GM23338 (cell line): ENCODE measurements around the gene CENPO. TPM values are rescaled to one million over a fixed set of nuclear protein-coding genes. Genes with fewer than 3 reads are reported as not detected.

Source experiments
- ATAC-seq: fragments of 200-7000 bp; cut with Tn5 transposase; 3 replicates; pipeline ENCODE4 v1.9.1; 2020
- DNase-seq: peaks from one replicate; pipeline ENCODE4 v3.0.0-alpha.2; 2015; ENCODE audit warnings: low spot score
- H2AFZ ChIP-seq: fragments of 200-600 bp; sonication (generic); 2 replicates; pipeline ENCODE4 v1.8.0; 2016; ENCODE audit warnings: antibody characterized with exemption, mild to moderate bottlenecking, moderate library complexity
- H3F3A ChIP-seq: fragments of 200-600 bp; sonication (generic); replicated peaks from 2 replicates; pipeline ENCODE4 v1.8.0; 2017; ENCODE audit warnings: antibody characterized with exemption, mixed run types, low read depth
- H3K27ac ChIP-seq: fragments of 200-600 bp; sonication (generic); 2 replicates; pipeline ENCODE4 v1.6.1; 2016; ENCODE audit warnings: low read depth
- H3K27me3 ChIP-seq: fragments of 200-600 bp; sonication (generic); 2 replicates; pipeline ENCODE4 v1.8.0; 2016; ENCODE audit warnings: mild to moderate bottlenecking, mixed run types, moderate library complexity; ENCODE audit not compliant: insufficient read depth
- H3K36me3 ChIP-seq: fragments of 200-600 bp; sonication (generic); 2 replicates; pipeline ENCODE4 v1.8.0; 2016; ENCODE audit warnings: mild to moderate bottlenecking; ENCODE audit not compliant: insufficient read depth
- H3K4me1 ChIP-seq: fragments of 200-600 bp; sonication (generic); 2 replicates; pipeline ENCODE4 v1.8.0; 2016; ENCODE audit warnings: mild to moderate bottlenecking, moderate library complexity; ENCODE audit not compliant: insufficient read depth
- H3K4me2 ChIP-seq: fragments of 200-600 bp; sonication (generic); 2 replicates; pipeline ENCODE4 v1.7.1; 2017; ENCODE audit warnings: mixed run types
- H3K4me3 ChIP-seq: fragments of 200-600 bp; sonication (generic); 2 replicates; pipeline ENCODE4 v1.6.1; 2016; ENCODE audit warnings: mixed run types
- H3K79me2 ChIP-seq: fragments of 200-600 bp; sonication (generic); replicated peaks from 2 replicates; pipeline ENCODE4 v1.8.0; 2017; ENCODE audit warnings: mild to moderate bottlenecking; ENCODE audit not compliant: insufficient read depth
- H3K9me2 ChIP-seq: fragments of 200-600 bp; sonication (generic); 2 replicates; pipeline ENCODE4 v1.8.0; 2017; ENCODE audit not compliant: insufficient read depth
- H4K20me1 ChIP-seq: fragments of 200-600 bp; sonication (generic); replicated peaks from 2 replicates; pipeline ENCODE4 v1.8.0; 2017; ENCODE audit warnings: mild to moderate bottlenecking; ENCODE audit not compliant: insufficient read depth
- H3K27ac Mint-ChIP-seq: 2 replicates; pipeline ENCODE4 v1.8.0; 2020; ENCODE audit warnings: inconsistent platforms, mild to moderate bottlenecking, moderate library complexity, mixed read lengths
- H3K27me3 Mint-ChIP-seq: 3 replicates; pipeline ENCODE4 v1.8.0; 2022; ENCODE audit warnings: low read depth, mild to moderate bottlenecking, moderate library complexity, mixed read lengths, inconsistent platforms; ENCODE audit not compliant: insufficient read depth, poor library complexity
- H3K36me3 Mint-ChIP-seq: 3 replicates; pipeline ENCODE4 v1.8.0; 2021; ENCODE audit warnings: low read depth, mild to moderate bottlenecking, inconsistent platforms, moderate library complexity, mixed read lengths
- H3K4me1 Mint-ChIP-seq: 3 replicates; pipeline ENCODE4 v1.8.0; 2020; ENCODE audit warnings: mild to moderate bottlenecking, inconsistent platforms, mixed read lengths
- H3K4me3 Mint-ChIP-seq: 3 replicates; pipeline ENCODE4 v1.8.0; 2021; ENCODE audit warnings: moderate library complexity, mild to moderate bottlenecking, inconsistent platforms, mixed read lengths
- H3K9me3 Mint-ChIP-seq: 3 replicates; pipeline ENCODE4 v1.8.0; 2020; ENCODE audit warnings: moderate library complexity, mild to moderate bottlenecking, inconsistent platforms, mixed read lengths
- CREB1 ChIP-seq: fragments of 250-450 bp; sonication (Bioruptor Pico); IDR thresholded peaks from 2 replicates; pipeline ENCODE4 v1.5.0; 2020; ENCODE audit warnings: low read depth, mild to moderate bottlenecking, moderate library complexity
- EZH2phosphoT487 ChIP-seq: fragments of 200-600 bp; sonication (generic); IDR thresholded peaks from one replicate; pipeline ENCODE4 v1.8.1; 2018; ENCODE audit warnings: antibody characterized with exemption; ENCODE audit not compliant: unreplicated experiment
- JUNB ChIP-seq: IDR thresholded peaks from one replicate; pipeline ENCODE4 v1.6.1; 2016; ENCODE audit warnings: antibody characterized with exemption; ENCODE audit not compliant: unreplicated experiment
- POLR2AphosphoS5 ChIP-seq: IDR thresholded peaks from 2 replicates; pipeline ENCODE4 v1.6.1; 2016; ENCODE audit warnings: antibody characterized with exemption, low read depth
- REST ChIP-seq: IDR thresholded peaks from one replicate; pipeline ENCODE4 v1.6.1; 2018; ENCODE audit warnings: antibody characterized with exemption; ENCODE audit not compliant: unreplicated experiment
- STAT1 ChIP-seq: IDR thresholded peaks from one replicate; pipeline ENCODE4 v1.6.1; 2016; ENCODE audit warnings: antibody characterized with exemption; ENCODE audit not compliant: unreplicated experiment
- ZNF331 ChIP-seq: fragments of 250-450 bp; sonication (Bioruptor Pico); IDR thresholded peaks from 2 replicates; pipeline ENCODE4 v1.5.0; 2020; ENCODE audit warnings: low read depth, mild to moderate bottlenecking, moderate library complexity
- polyA plus RNA-seq: library from polyadenylated mRNA; unstranded; fragments of >200 nt; fragmentation: Nextera tagmentation; extraction: Ambion mirVana; gene quantifications from 2 replicates; pipeline ENCODE4 v1.2.1, GENCODE V29; 2016
- total RNA-seq: library from RNA; depleted of rRNA; stranded (reverse); fragments of >200 nt; shearing (Covaris generic); gene quantifications from 2 replicates; pipeline ENCODE4 v1.2.3, GENCODE V29; 2014
- TF ChIP-seq, protein P1 (sequence below), 2 experiments: fragments of 200-600 bp in 1 of 2; sonication (generic) in 1 of 2; conservative IDR thresholded peaks; 2 replicates each; pipeline versions ENCODE4 v1.5.1 to v1.6.1; 2016 to 2017; ENCODE audit warnings: antibody characterized with exemption in 2 of 2, low read depth in 2 of 2, mild to moderate bottlenecking in 2 of 2, moderate library complexity in 1 of 2
- TF ChIP-seq, protein P2 (sequence below): fragments of 250-450 bp; sonication (Bioruptor Pico); IDR thresholded peaks from 2 replicates; pipeline ENCODE4 v1.5.0; 2020; ENCODE audit warnings: mild to moderate bottlenecking, moderate library complexity
- TF ChIP-seq, protein P3 (sequence below): IDR thresholded peaks from 2 replicates; pipeline ENCODE4 v1.6.1; 2016; ENCODE audit warnings: antibody characterized with exemption

CENPO gene
- total and polyA plus RNA-seq, 2 experiments from 2014 or later = 27.0 to 44.7 TPM

DNA sequence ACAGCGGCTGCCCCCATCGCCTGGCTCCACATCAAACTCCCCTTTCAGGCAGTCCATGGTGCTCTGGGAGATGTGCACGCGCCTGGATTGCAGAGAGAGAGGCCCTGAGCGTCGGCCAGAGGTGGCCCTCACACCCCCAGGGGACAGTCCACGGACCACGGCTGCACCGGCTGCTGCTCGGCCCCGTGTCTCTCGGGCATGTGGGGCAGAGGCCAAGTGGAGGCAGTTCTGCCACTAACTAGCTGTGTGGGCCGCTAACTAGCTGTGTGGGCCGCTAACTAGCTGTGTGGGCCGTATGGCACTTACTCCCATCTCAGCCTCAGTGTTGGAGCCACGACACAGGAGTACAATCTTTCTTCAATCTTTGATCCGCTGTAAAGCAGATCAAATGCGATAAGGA lies 45.3 kb downstream of the CENPO start:
- no peaks in the 10 kb centered on the region for H3K9me3 Mint-ChIP-seq
- ATAC-seq = no peak
- H3K27me3 Mint-ChIP-seq = peaks cover 6% of the 10 kb centered on the region
- H3K4me3 ChIP-seq = no peak overlapping the region
- H3K4me2 ChIP-seq = no peak overlapping the region
- no peak for DNase-seq
- no peaks in the 10 kb centered on the region for H3K9me2 ChIP-seq
- no peak overlapping the region for H3K4me3 Mint-ChIP-seq
- no peaks in the 10 kb centered on the region for H3K79me2 ChIP-seq
- no peaks in the 10 kb centered on the region for H3K27me3 ChIP-seq
- H3K36me3 ChIP-seq = no peaks in the 10 kb centered on the region
- no peak overlapping the region for H3K27ac Mint-ChIP-seq
- H4K20me1 ChIP-seq = no peaks in the 10 kb centered on the region
- no peak overlapping the region for H2AFZ ChIP-seq
- H3K4me1 ChIP-seq = no peaks in the 10 kb centered on the region
- no peak for TF ChIP-seq STAT1
- peaks cover 9% of the 10 kb centered on the region for H3K4me1 Mint-ChIP-seq
- no peaks in the 10 kb centered on the region for H3F3A ChIP-seq
- peaks cover 37% of the 10 kb centered on the region for H3K36me3 Mint-ChIP-seq
- H3K27ac ChIP-seq = no peak overlapping the region

GRCh38 chr2:24839729-24840128 lies 46.5 kb downstream of the CENPO start:
- ATAC-seq = no peak
- H3K4me3 ChIP-seq = no peak overlapping the region
- H3K36me3 ChIP-seq = no peaks in the 10 kb centered on the region
- H3K4me2 ChIP-seq = no peak overlapping the region
- H3K27ac ChIP-seq = no peak overlapping the region
- no peaks in the 10 kb centered on the region for H4K20me1 ChIP-seq
- no peaks in the 10 kb centered on the region for H3K79me2 ChIP-seq
- no peaks in the 10 kb centered on the region for H3K4me1 ChIP-seq
- Mint-ChIP-seq H3K27me3 (peaks cover 6% of the 10 kb centered on the region), H3K9me3 (no peaks in the 10 kb centered on the region), H3K27ac (no peak overlapping the region; the same call in 1 of the 2 replicates), H3K4me3 (no peak overlapping the region), H3K4me1 (peaks cover 7% of the 10 kb centered on the region), H3K36me3 (peaks cover 28% of the 10 kb centered on the region)
- no peaks in the 10 kb centered on the region for H3K27me3 ChIP-seq
- no peak overlapping the region for H2AFZ ChIP-seq
- H3K9me2 ChIP-seq = no peaks in the 10 kb centered on the region
- no peaks in the 10 kb centered on the region for H3F3A ChIP-seq
- no peak for DNase-seq
- TF ChIP-seq, protein P1, sequence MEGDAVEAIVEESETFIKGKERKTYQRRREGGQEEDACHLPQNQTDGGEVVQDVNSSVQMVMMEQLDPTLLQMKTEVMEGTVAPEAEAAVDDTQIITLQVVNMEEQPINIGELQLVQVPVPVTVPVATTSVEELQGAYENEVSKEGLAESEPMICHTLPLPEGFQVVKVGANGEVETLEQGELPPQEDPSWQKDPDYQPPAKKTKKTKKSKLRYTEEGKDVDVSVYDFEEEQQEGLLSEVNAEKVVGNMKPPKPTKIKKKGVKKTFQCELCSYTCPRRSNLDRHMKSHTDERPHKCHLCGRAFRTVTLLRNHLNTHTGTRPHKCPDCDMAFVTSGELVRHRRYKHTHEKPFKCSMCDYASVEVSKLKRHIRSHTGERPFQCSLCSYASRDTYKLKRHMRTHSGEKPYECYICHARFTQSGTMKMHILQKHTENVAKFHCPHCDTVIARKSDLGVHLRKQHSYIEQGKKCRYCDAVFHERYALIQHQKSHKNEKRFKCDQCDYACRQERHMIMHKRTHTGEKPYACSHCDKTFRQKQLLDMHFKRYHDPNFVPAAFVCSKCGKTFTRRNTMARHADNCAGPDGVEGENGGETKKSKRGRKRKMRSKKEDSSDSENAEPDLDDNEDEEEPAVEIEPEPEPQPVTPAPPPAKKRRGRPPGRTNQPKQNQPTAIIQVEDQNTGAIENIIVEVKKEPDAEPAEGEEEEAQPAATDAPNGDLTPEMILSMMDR (conservative IDR thresholded peaks at IDR 0.05; ENCODE audit: low read depth in 2 of 2) = no peak; a peak in 1 of 4 replicates
- TF ChIP-seq, protein P2, sequence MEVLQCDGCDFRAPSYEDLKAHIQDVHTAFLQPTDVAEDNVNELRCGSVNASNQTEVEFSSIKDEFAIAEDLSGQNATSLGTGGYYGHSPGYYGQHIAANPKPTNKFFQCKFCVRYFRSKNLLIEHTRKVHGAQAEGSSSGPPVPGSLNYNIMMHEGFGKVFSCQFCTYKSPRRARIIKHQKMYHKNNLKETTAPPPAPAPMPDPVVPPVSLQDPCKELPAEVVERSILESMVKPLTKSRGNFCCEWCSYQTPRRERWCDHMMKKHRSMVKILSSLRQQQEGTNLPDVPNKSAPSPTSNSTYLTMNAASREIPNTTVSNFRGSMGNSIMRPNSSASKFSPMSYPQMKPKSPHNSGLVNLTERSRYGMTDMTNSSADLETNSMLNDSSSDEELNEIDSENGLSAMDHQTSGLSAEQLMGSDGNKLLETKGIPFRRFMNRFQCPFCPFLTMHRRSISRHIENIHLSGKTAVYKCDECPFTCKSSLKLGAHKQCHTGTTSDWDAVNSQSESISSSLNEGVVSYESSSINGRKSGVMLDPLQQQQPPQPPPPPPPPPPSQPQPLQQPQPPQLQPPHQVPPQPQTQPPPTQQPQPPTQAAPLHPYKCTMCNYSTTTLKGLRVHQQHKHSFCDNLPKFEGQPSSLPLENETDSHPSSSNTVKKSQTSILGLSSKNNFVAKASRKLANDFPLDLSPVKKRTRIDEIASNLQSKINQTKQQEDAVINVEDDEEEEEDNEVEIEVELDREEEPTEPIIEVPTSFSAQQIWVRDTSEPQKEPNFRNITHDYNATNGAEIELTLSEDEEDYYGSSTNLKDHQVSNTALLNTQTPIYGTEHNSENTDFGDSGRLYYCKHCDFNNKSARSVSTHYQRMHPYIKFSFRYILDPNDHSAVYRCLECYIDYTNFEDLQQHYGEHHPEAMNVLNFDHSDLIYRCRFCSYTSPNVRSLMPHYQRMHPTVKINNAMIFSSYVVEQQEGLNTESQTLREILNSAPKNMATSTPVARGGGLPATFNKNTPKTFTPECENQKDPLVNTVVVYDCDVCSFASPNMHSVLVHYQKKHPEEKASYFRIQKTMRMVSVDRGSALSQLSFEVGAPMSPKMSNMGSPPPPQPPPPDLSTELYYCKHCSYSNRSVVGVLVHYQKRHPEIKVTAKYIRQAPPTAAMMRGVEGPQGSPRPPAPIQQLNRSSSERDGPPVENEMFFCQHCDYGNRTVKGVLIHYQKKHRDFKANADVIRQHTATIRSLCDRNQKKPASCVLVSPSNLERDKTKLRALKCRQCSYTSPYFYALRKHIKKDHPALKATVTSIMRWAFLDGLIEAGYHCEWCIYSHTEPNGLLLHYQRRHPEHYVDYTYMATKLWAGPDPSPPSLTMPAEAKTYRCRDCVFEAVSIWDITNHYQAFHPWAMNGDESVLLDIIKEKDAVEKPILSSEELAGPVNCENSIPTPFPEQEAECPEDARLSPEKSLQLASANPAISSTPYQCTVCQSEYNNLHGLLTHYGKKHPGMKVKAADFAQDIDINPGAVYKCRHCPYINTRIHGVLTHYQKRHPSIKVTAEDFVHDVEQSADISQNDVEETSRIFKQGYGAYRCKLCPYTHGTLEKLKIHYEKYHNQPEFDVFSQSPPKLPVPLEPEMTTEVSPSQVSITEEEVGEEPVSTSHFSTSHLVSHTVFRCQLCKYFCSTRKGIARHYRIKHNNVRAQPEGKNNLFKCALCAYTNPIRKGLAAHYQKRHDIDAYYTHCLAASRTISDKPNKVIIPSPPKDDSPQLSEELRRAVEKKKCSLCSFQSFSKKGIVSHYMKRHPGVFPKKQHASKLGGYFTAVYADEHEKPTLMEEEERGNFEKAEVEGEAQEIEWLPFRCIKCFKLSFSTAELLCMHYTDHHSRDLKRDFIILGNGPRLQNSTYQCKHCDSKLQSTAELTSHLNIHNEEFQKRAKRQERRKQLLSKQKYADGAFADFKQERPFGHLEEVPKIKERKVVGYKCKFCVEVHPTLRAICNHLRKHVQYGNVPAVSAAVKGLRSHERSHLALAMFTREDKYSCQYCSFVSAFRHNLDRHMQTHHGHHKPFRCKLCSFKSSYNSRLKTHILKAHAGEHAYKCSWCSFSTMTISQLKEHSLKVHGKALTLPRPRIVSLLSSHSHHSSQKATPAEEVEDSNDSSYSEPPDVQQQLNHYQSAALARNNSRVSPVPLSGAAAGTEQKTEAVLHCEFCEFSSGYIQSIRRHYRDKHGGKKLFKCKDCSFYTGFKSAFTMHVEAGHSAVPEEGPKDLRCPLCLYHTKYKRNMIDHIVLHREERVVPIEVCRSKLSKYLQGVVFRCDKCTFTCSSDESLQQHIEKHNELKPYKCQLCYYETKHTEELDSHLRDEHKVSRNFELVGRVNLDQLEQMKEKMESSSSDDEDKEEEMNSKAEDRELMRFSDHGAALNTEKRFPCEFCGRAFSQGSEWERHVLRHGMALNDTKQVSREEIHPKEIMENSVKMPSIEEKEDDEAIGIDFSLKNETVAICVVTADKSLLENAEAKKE (CRISPR knock-in tag) = no peak
- TF ChIP-seq POLR2AphosphoS5 = no peak
- no peak for TF ChIP-seq REST
- TF ChIP-seq JUNB = no peak
- TF ChIP-seq EZH2phosphoT487 = no peak
- no peak for TF ChIP-seq CREB1 (CRISPR knock-in tag)
- TF ChIP-seq ZNF331 = no peak
- TF ChIP-seq, protein P3, sequence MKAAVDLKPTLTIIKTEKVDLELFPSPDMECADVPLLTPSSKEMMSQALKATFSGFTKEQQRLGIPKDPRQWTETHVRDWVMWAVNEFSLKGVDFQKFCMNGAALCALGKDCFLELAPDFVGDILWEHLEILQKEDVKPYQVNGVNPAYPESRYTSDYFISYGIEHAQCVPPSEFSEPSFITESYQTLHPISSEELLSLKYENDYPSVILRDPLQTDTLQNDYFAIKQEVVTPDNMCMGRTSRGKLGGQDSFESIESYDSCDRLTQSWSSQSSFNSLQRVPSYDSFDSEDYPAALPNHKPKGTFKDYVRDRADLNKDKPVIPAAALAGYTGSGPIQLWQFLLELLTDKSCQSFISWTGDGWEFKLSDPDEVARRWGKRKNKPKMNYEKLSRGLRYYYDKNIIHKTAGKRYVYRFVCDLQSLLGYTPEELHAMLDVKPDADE = no peak
